ENCODE results near the gene EHD3.

EHD3 gene

GRCh38 chr2:31237348-31238017, 3.5 kb downstream of the EHD3 start:
- DNase-seq, result no peak

- DNase-seq, result no peak
Measured at GRCh38 chr2:31238126-31238905, 4.4 kb downstream of the EHD3 start.

- no peak for DNase-seq
Measured at GRCh38 chr2:31238906-31239592, 5.1 kb downstream of the EHD3 start.

GRCh38 chr2:31239593-31240177, 5.7 kb downstream of the EHD3 start:
- no peak for DNase-seq

GRCh38 chr2:31240381-31241365, 6.7 kb downstream of the EHD3 start:
- no peak for DNase-seq

GRCh38 chr2:31241625-31242270, 7.8 kb downstream of the EHD3 start:
- no peak for DNase-seq

- no peak for DNase-seq
Measured at GRCh38 chr2:31243053-31243452, 9.1 kb downstream of the EHD3 start.

GRCh38 chr2:31244101-31244500, 10.1 kb downstream of the EHD3 start:
- DNase-seq, result no peak

GRCh38 chr2:31246184-31246852, 12.4 kb downstream of the EHD3 start:
- no peak for DNase-seq

GRCh38 chr2:31247711-31248110, 13.8 kb downstream of the EHD3 start:
- no peak for DNase-seq

GRCh38 chr2:31248139-31248538, 14.2 kb downstream of the EHD3 start:
- DNase-seq, result no peak

- DNase-seq, result no peak
Measured at GRCh38 chr2:31249009-31249690, 15.2 kb downstream of the EHD3 start.

- DNase-seq, result no peak
Measured at GRCh38 chr2:31251018-31251417, 17.1 kb downstream of the EHD3 start.

GRCh38 chr2:31251851-31252250, 17.9 kb downstream of the EHD3 start:
- DNase-seq, result no peak

- no peak for DNase-seq
Measured at GRCh38 chr2:31253356-31254131, 19.6 kb downstream of the EHD3 start.

GRCh38 chr2:31254237-31255203, 20.6 kb downstream of the EHD3 start:
- no peak for DNase-seq

GRCh38 chr2:31255911-31256571, 22.1 kb downstream of the EHD3 start:
- no peak for DNase-seq
